HG02885 (cell line): ENCODE results near the gene LEP.

Source experiments
- ATAC-seq: cut with Tn5 transposase; IDR thresholded peaks from one replicate; pipeline ENCODE4 v1.9.1; 2021; ENCODE audit warnings: mild to moderate bottlenecking; ENCODE audit not compliant: unreplicated experiment, poor library complexity

Gene LEP

GRCh38 chr7:128240696-128241386 is at the start of gene LEP:
Gene LEP, plus strand, starts transcription at chr7:128241278. Its CDS starts 10,741 bp downstream, at chr7:128252019.
- no peak for ATAC-seq

- no peak for ATAC-seq
These were observed 48.5 kb upstream of the LEP start for GRCh38 chr7:128192497-128193142.

DNA sequence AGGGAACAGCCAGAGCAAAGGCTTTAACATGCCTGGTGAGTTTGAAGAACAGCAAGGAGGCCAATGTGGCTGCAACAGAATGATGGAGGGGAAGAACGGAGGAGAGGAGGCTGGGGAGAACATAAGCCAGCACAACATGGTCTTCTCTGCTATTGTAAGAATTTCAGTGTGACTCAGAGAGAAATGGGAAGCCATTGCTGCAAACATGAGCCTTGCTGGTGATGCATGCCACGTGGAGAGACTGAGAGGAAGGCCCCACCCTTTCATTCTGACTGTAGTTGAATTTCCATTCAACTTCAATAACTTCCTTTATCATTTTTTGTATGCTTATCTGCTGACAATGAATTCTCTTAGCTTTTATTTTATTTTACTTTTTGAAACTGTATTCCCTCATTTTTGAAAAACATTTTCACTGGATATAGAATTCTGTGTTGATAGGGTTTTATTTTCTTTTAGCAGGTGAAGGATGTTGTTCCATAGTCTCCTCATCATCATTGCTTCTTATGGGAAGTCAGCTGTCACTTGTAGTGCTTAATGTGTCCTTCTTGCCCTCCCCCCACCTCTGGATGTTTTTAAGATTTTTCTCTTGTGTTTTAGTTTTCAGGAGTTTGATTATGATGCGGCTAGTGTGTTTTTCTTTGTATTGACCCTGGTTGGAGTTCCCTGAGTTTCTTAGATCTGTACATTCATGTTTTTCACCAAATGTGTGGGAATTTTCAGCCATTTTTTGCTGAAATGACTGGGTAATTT is 46.4 kb upstream of the LEP start:
- ATAC-seq = no peak

GRCh38 chr7:128197589-128197988 is 43.5 kb upstream of the LEP start:
- ATAC-seq = no peak

DNA sequence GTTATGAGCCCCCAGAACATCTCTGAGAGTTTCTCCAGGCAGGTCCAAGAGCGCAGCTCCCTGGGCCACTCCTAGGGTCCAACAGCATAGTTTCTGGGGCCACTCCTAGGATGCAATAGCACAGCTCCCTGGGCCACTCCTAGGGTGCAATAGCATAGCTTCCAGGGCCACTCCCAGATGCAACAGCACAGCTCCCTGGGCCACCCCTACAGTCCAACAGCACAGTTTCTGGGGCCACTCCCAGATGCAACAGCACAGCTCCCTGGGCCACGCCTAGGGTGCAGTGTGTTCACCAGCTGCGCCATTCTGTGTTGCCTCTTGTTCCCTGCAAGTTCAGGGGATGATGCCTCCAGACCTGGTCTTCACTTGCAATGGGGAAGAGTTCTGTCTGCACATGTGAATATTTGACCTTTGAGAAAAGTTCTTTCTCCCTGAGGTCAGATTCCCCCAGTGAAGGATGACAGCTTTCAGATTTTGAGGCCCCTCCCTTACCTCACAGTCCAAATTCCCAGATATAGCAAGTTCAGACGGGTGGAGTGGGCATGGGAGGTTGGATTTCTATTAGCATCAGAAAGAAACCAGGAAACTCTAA is 43.0 kb upstream of the LEP start:
- ATAC-seq = no peak

DNA sequence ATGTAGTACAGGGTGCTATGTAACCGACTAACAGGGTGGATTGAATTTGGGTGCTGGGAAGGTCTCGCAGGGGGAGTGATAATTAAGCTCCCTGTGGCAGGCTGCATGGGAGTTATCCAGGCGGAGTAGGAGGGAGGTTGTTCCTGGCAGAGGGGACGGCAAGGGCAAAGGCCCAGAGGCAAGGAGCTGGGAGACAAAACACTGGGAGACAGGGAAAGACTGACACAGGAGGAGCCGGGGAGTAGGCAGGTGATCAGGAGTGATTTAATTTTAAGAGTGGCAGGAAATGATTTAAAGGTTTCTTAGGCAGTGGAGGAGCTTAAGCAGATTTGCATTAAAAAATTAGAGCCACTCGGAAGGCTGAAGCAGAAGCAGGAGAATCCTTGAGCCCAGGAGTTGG is 40.7 kb upstream of the LEP start:
- no peak for ATAC-seq

DNA sequence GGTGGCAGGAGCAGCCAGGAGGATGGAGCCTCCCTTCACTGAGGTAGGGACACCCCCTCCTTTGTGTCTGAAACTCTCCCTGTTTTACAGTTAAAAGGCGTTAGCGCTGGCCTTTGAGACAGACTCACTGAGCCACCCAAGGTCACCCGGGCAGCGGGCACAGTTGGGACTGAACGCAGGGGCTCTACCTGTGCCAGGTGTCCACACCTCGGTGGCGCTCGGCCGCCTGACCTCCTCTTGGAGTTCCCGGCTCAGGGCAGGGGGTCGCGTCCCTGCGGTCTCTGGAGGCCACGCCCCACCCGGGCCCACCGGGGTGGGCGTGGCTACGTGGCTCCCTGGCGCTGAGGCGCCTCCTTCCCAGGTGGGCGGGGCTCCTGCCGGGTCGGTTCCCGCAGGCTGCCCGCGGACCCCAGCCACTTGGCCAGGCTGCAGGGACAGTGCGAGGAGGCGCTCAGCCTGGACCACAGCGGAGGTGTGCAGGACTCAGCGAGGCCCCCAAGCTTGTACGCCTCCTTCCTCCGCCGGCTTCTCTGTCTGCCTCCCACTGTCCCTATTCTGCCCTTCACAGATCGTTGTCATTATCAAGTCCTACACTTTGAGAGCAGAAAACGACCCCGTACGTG is 39.9 kb upstream of the LEP start:
- ATAC-seq = no peak

DNA sequence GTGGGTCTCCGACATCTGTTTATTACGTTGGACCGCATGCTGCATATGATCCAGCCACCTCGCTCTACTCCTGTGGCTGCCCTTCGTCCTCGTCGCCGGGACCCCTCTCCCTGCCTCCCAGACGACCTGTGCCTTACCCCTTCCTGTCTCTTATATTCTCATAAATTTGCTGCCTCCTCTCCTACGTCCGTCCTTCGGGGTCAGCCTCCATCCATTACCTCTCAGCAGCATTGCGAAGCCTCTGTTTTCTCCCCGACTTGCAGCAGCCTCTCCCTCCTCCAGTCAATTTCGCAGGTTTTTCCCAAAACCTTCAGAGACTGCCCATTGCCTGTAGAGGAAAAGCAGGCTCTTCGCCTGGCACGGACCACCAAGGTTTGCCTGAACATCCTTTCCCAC is 39.4 kb upstream of the LEP start:
- ATAC-seq = no peak

DNA sequence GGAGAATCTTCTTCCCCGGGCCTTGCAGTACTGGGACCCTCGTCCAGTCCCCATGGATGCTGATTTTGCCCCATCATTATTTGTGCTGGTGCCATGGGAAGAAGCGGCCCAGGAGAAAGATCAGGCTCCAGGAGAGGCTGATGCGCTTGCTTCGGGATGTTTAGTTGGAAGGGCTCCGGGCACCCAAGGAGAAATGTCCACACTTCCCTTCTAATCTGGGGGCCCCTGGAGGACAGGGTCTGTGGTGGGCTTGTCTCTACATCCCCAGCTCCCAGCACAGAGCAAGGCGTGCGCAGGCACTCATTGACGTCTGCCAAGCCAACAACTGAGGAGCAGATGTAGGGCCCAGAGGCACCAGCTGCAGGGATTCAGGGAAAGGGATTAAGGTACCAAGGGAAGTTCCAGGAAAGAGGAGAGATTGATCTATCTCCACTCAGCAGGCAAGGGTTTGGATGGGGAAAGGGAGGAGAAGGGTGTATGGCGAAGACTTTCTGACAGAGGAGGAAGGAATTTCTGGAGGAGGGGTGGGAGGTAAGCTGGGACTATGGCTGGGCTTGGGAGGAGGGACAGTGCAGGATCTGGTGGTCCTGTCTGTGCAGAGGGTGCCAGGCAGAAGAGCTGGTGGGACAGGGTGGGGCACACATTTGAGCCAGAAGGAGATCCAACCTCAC is 38.7 kb upstream of the LEP start:
- no peak for ATAC-seq

DNA sequence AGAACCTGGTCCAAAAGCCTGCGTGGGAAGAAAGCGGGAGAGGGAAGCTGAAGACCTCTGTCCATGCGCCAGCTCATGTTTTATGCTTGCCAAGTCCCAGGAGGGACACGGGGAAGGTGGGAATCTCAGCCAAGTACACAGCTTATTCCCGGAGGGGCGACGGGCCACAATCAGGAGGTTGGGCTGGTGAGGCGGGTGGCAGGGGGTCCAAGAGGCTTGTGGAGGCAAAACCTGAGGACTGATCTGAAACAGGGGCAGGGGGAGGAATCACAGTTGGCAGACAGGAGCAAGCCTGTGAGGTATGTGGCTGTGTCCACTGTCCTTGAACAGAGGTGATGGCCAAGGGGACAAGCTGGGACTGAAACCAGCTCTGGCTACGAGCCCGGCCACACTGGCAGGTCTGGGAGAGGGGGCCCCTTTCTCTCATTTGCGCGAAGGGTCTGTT is 38.0 kb upstream of the LEP start:
- ATAC-seq = no peak

DNA sequence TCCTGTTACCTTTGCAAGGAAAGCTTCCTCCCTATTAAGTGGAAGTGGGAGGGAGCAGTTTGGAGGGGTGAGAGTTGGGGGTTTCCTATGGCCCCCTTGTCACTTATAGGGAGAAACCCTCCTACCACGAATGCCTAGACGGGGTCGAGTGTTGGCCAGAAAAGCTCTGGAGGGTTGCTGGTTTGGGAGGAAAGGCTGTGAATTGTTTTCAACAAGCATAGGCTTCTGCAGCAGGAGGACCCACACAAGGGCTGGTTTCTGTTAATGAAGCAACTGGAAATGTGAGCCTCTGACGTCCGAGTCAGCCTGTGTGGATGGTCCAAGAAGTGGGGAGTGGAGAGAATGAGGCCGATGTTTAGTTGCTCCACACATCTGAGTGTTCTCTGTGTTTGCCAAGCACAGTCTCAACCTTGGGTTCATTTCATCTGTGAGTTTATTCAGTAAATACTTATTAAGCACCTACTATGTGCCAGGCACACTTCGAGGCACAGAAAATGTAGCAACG is 37.3 kb upstream of the LEP start:
- ATAC-seq = no peak

DNA sequence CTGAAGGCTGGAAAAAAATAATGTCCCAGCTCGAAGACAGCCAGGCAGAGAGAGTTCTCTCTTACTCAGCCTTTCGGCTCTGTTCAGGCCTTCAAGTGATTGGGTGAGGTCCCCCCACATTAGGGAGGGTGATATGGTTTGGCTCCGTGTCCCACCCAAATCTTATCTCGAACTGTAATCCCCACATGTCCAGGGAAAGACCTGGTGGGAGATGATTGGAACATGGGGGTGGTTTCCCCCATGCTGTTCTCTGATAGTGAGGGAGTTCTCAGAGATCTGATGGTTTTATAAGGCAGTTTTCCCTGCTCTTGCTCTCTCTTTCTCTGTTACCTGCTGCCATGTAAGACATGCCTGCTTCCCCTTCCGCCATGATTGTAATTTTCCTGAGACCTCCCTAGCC is 36.6 kb upstream of the LEP start:
- no peak for ATAC-seq

- no peak for ATAC-seq
These were observed 36.0 kb upstream of the LEP start for GRCh38 chr7:128205068-128205467.

DNA sequence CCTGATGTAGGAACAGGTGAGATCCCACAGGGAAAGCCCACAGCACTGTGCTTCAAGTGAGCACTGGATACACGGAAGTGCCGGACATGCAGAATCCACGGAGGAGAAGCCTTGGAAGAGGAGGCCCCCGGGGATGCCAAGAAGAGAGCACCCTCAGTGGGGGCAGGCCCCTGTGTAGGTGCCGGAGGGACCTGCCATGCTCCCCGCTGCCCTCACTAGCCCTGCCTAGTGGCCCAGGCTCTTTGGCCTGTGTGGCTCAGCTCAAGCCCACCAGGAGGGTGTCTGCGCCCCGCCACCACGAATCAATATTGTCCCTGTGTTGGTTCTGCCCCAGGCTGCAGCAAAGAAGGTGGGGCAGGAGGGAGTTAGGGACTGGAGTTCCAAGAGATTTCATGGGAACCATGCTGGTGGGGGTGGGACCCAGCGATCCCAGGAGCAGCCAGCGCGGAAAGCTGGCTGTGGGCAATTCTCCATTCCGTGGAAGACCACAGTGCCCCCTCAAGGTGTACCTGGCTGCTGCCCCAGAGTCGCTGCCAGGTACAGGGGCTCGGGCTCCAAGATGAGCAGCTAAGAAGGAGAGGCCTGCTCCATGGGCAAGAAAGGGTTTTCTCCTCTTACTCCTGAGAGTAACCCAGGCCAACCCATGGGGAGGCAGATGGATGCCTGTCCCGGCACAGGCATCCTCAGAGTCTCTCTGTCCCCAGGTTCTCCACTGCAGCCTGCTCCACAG is 34.9 kb upstream of the LEP start:
- ATAC-seq = no peak

DNA sequence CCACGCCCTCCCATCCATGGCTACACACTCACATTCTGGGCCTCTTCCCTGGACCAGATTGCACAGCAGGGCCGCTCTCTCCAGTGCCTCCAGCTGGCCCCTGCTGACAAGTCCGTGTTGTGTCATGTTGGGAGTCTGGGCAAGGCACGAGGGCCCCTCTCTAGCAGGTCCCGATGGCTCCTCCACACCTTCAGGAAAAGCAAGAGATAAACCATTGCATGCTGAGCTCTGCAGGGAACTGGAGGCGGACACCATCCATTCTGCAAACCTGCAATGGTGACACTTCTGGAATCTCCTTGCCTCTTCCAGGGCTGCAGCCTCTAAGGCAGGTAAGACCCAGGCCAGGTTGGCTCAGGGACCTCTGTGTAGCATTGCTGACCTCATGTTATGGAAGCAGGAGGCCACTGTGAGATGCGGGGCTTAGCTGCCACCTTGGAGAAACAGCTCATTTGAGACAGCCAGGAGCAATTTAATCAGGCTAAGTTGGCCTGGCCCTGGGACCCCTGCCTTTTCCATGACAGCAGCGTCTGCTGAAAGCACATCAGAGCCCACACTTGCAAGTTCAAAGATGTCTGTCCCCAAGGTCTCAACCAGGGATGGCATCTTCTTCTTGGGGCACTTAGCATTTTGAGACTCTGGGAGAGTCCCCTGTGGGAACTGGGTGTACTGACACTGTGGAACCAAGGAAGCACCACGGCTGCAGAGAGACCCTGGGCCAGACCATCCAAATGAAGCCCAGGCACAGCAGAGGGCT is 34.2 kb upstream of the LEP start:
- ATAC-seq = no peak

- ATAC-seq = no peak
These were observed 33.5 kb upstream of the LEP start for GRCh38 chr7:128207609-128208008.

- ATAC-seq = peak; percentile 77
These were observed 31.6 kb upstream of the LEP start for GRCh38 chr7:128209229-128210035.

DNA sequence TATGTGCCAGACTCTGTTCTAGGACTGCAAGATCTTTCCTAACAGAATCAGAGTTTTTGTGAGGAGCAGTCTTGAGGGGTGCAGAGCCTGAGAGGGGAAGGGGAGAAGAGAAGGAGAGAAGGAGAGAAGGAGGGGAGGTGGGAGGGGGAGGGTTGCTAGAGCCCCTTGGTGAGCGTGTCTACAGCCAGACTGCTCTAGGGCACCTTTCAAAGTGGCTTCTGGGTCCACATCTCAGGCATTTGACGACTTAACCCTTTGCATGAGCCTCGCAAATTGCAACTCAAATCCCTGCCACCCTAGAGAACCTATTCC is 31.1 kb upstream of the LEP start:
- ATAC-seq = no peak
